ENCODE measurements around the gene MATK.

GRCh38 chr19:3766520-3766919 is 19.7 kb downstream of the MATK start:
- no peak for TF ChIP-seq CTCF (conservative IDR thresholded peaks at IDR 0.05)
- TF ChIP-seq ZFX (IDR thresholded peaks at IDR 0.05) = no peak

All from C4-2B (cell line).